Testis (tissue), 2 donors: Measurements from ENCODE around the gene RHCE.
"Not testable (repeated sequence)": the region's sequence is repeated elsewhere in the genome, so short reads cannot be mapped to it uniquely, and the experiment has no call there.

Experiments
- CTCF ChIP-seq, 3 experiments: fragments of 450-650 bp in 2 of 3; fragments of 200-600 bp in 1 of 3; sonication (generic) in 1 of 3; IDR thresholded peaks; one replicate each; pipeline ENCODE4 v1.5.1; 2016 to 2019; ENCODE audit warnings: antibody characterized with exemption in 3 of 3, mild to moderate bottlenecking in 2 of 3, moderate library complexity in 1 of 3
- POLR2A ChIP-seq: fragments of 450-650 bp; IDR thresholded peaks from one replicate; pipeline ENCODE4 v1.6.1; 2017; ENCODE audit warnings: antibody characterized with exemption, mild to moderate bottlenecking, moderate library complexity

- TF ChIP-seq CTCF (IDR thresholded peaks at IDR 0.05); POLR2A: not testable (repeated sequence)
Measured at GRCh38 chr1:25320314-25320938, 100.2 kb downstream of the RHCE start.
